MM.1S (cell line): Measurements from ENCODE around the gene ESYT3.

Experiments used
- DNase-seq: peaks from one replicate; pipeline ENCODE4 v3.0.0-alpha.2; 2015
- H2AFZ ChIP-seq: fragments of 300-600 bp; sonication (generic); 2 replicates; pipeline ENCODE4 v1.6.0; 2016; ENCODE audit warnings: antibody characterized with exemption, low read length
- H3F3A ChIP-seq: fragments of 300-600 bp; sonication (generic); 2 replicates; pipeline ENCODE4 v1.6.1; 2016; ENCODE audit warnings: mild to moderate bottlenecking, antibody characterized with exemption, low read length, moderate library complexity, mixed read lengths; ENCODE audit not compliant: insufficient read depth
- H3K27ac ChIP-seq: fragments of 300-600 bp; sonication (generic); 2 replicates; pipeline ENCODE4 v1.5.1; 2016; ENCODE audit warnings: mild to moderate bottlenecking, low read length
- H3K27me3 ChIP-seq: fragments of 300-600 bp; sonication (generic); replicated peaks from 2 replicates; pipeline ENCODE4 v1.6.0; 2016; ENCODE audit warnings: low read length; ENCODE audit not compliant: insufficient read depth
- H3K36me3 ChIP-seq: fragments of 300-600 bp; sonication (generic); replicated peaks from 2 replicates; pipeline ENCODE4 v1.6.1; 2016; ENCODE audit warnings: mild to moderate bottlenecking, low read length, mixed read lengths; ENCODE audit not compliant: insufficient read depth
- H3K4me1 ChIP-seq: fragments of 300-600 bp; sonication (generic); 2 replicates; pipeline ENCODE4 v1.6.1; 2016; ENCODE audit warnings: low read length, mixed read lengths
- H3K4me2 ChIP-seq: fragments of 300-600 bp; sonication (generic); 2 replicates; pipeline ENCODE4 v1.6.0; 2016; ENCODE audit warnings: low read depth, low read length
- H3K4me3 ChIP-seq: fragments of 300-600 bp; sonication (generic); 2 replicates; pipeline ENCODE4 v1.5.1; 2016; ENCODE audit warnings: low read length, mixed read lengths
- H3K79me2 ChIP-seq: fragments of 300-600 bp; sonication (generic); 2 replicates; pipeline ENCODE4 v1.6.1; 2016; ENCODE audit warnings: mixed run types, low read length, mixed read lengths
- H3K9ac ChIP-seq: fragments of 300-600 bp; sonication (generic); 2 replicates; pipeline ENCODE4 v1.6.1; 2016; ENCODE audit warnings: low read length, mixed read lengths
- H3K9me2 ChIP-seq: fragments of 300-600 bp; sonication (generic); replicated peaks from 2 replicates; pipeline ENCODE4 v1.6.1; 2016; ENCODE audit warnings: mild to moderate bottlenecking, low read length, mixed read lengths; ENCODE audit not compliant: insufficient read depth
- H3K9me3 ChIP-seq: fragments of 300-600 bp; sonication (generic); replicated peaks from 2 replicates; pipeline ENCODE4 v1.6.1; 2016; ENCODE audit warnings: mild to moderate bottlenecking, low read length, mixed read lengths; ENCODE audit not compliant: insufficient read depth
- H4K20me1 ChIP-seq: fragments of 300-600 bp; sonication (generic); 2 replicates; pipeline ENCODE4 v1.6.1; 2016; ENCODE audit warnings: mild to moderate bottlenecking, low read length, moderate library complexity, mixed read lengths; ENCODE audit not compliant: insufficient read depth
- EZH2 ChIP-seq: fragments of 300-600 bp; sonication (generic); optimal IDR thresholded peaks from 2 replicates; pipeline ENCODE3; 2017; ENCODE audit warnings: low read depth, mild to moderate bottlenecking, antibody characterized with exemption, low read length, mixed read lengths
- EZH2phosphoT487 ChIP-seq: fragments of 300-600 bp; sonication (generic); IDR thresholded peaks from 2 replicates; pipeline ENCODE4 v1.6.1; 2018; ENCODE audit warnings: antibody characterized with exemption, low read length
- TF ChIP-seq, protein P1 (sequence below): fragments of 300-600 bp; sonication (generic); IDR thresholded peaks from 2 replicates; pipeline ENCODE4 v1.5.1; 2016; ENCODE audit warnings: antibody characterized with exemption, low read length, mixed read lengths

Gene ESYT3

DNA sequence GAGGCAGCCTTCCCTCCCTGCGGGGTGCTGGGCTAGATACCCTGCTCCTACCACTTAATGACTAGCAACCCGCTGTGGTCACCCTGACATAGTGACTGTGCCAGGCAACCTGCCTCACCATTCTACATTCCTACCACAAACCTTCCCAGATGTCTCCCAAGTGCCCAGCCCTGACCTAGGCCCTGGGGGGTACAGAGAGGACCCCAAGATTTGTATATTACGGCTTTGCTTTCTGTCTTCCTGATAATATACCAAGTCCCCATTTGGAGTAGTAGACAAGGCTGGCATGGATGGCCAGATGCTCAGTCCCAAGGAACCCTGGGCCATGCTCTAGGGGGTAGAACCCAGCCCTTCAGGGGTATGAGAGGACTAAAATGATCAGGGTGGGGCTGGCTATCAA is 31.0 kb downstream of the ESYT3 start:
- Histone ChIP-seq H3K4me1 (no peaks in the 10 kb centered on the region), H3K27me3 (no peaks in the 10 kb centered on the region), H3K27ac (no peak overlapping the region), H4K20me1 (no peaks in the 10 kb centered on the region), H3K36me3 (no peaks in the 10 kb centered on the region), H3K9ac (no peak overlapping the region), H2AFZ (no peak overlapping the region), H3K4me3 (no peak overlapping the region), H3F3A (no peaks in the 10 kb centered on the region), H3K9me3 (no peaks in the 10 kb centered on the region), H3K79me2 (no peaks in the 10 kb centered on the region), H3K9me2 (no peaks in the 10 kb centered on the region), H3K4me2 (no peak overlapping the region)
- no peak for TF ChIP-seq EZH2phosphoT487
- TF ChIP-seq EZH2, result no peak
- TF ChIP-seq, protein P1, sequence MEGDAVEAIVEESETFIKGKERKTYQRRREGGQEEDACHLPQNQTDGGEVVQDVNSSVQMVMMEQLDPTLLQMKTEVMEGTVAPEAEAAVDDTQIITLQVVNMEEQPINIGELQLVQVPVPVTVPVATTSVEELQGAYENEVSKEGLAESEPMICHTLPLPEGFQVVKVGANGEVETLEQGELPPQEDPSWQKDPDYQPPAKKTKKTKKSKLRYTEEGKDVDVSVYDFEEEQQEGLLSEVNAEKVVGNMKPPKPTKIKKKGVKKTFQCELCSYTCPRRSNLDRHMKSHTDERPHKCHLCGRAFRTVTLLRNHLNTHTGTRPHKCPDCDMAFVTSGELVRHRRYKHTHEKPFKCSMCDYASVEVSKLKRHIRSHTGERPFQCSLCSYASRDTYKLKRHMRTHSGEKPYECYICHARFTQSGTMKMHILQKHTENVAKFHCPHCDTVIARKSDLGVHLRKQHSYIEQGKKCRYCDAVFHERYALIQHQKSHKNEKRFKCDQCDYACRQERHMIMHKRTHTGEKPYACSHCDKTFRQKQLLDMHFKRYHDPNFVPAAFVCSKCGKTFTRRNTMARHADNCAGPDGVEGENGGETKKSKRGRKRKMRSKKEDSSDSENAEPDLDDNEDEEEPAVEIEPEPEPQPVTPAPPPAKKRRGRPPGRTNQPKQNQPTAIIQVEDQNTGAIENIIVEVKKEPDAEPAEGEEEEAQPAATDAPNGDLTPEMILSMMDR, result no peak
- DNase-seq, result no peak

DNA sequence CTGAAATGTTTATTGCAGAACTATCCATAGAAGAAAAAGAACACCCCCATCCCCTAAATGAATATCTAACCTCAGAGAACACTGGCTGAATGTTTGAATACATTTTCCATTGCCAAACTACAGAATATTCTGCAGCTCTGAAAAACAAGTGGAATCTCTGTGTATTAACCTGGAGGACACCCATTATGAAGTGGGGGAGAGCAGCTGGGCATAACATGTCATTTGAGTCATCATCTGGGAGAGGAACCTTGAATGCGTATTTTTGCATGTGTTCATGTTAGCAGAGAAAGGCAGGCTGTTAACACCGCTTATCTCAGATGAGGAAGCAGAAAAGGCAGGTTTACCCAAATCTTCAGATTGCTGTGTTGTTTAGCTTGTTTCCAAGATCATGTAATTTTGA is 31.5 kb downstream of the ESYT3 start:
- DNase-seq, result no peak
- TF ChIP-seq EZH2phosphoT487, result no peak
- TF ChIP-seq, protein P1, result no peak
- no peak for TF ChIP-seq EZH2
- no peak overlapping the region for H3K4me3 ChIP-seq
- H3K27ac ChIP-seq, result no peak overlapping the region
- H3K9me3 ChIP-seq, result no peaks in the 10 kb centered on the region
- H3K9ac ChIP-seq, result no peak overlapping the region
- H3F3A ChIP-seq, result no peaks in the 10 kb centered on the region
- H3K9me2 ChIP-seq, result no peaks in the 10 kb centered on the region
- no peak overlapping the region for H2AFZ ChIP-seq
- H3K4me1 ChIP-seq, result no peaks in the 10 kb centered on the region
- no peaks in the 10 kb centered on the region for H3K27me3 ChIP-seq
- H3K79me2 ChIP-seq, result no peaks in the 10 kb centered on the region
- H3K36me3 ChIP-seq, result no peaks in the 10 kb centered on the region
- no peaks in the 10 kb centered on the region for H4K20me1 ChIP-seq
- no peak overlapping the region for H3K4me2 ChIP-seq

DNA sequence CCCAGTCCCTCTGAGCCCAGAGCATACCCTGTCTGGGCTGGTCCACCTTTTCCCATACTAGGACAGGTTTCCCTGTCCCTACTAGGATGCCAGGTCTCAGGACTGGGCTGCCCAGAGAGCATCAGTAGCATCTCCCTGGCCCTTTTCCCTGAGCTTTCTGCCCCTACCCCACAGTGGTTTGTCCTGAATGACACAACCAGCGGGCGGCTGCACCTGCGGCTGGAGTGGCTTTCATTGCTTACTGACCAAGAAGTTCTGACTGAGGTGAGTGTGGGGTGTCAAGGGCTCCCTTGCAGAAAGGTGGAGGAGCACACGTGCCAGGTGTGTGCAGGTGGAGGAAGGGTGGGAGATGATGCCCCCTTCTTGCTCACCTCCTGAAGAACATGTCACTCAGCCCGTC is 33.5 kb downstream of the ESYT3 start:
- H3K27ac ChIP-seq, result no peak overlapping the region
- no peak overlapping the region for H3K9ac ChIP-seq
- H3K79me2 ChIP-seq, result no peaks in the 10 kb centered on the region
- H3K9me3 ChIP-seq, result no peaks in the 10 kb centered on the region
- no peaks in the 10 kb centered on the region for H3K27me3 ChIP-seq
- no peak for TF ChIP-seq EZH2
- TF ChIP-seq EZH2phosphoT487, result no peak
- TF ChIP-seq, protein P1, result no peak
- H4K20me1 ChIP-seq, result no peaks in the 10 kb centered on the region
- no peak overlapping the region for H2AFZ ChIP-seq
- no peaks in the 10 kb centered on the region for H3K36me3 ChIP-seq
- DNase-seq, result no peak
- no peak overlapping the region for H3K4me2 ChIP-seq
- H3K4me1 ChIP-seq, result no peaks in the 10 kb centered on the region
- H3K9me2 ChIP-seq, result no peaks in the 10 kb centered on the region
- no peaks in the 10 kb centered on the region for H3F3A ChIP-seq
- no peak overlapping the region for H3K4me3 ChIP-seq
